ENCODE results near the gene ZNF433.

The ZNF433 gene

DNA sequence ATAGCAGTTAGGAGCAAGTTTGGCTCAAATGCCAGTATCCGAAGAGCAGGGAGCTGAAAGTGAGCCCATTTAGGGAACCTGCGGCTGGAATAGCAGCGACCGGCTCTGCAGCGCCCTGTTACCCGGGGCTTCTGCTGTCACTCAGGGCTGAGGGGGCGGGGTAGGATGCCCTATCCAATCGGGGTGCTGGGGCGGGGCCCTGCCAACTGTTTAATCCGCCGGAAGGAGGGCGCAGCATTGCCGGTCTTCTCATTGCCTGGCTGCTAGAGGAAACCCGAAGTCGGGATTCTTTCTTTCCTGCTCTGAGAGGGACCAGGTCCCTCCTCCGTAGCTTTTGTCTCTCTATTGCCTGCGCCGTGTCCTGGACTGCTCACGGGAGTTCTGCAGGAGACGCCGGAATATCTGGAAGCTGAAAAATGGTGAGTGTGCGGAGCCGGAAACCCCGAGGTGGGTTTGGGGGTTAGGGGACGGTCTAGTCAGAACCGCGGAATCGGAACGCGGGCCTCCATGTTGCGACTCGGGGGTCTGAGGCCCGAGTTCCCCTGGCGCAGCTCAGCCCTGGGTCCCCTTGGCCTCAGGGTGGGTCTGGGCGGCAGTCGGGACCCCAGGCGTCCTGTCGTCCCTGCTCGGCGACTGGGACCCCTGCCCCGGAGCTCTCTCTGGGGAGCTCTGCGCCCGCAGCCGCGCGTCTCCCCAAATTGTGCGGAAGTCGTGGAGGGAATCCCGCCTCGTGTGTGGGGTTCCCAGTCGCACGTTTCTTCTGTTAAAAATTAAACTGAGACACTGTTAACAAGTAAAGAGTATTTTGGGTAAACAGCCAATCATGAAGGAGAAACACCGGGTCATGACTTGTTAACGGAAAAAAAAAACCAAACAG, 47.8 kb downstream of the ZNF433 start:
- peak; percentile 89 to 90 for DNase-seq

DNA sequence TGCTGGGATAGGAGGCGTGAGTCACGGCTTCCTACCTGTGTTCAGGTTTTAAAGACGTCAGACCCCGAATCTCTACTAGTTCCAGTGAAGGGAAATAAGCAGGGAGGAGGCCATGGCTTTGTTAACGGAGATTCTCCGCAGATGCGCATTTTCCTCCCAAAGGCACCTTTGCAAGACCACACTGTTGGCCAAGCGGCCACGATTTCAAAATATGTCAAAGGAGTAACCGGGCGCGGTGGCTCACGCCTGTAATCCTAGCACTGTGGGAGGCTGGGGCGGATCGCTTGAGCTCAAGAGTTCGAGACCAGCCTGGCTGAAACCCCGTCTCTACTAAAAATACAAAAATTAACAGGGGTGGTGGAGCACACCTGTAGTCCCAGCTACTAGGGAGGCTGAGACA, 48.7 kb downstream of the ZNF433 start:
- no peak for DNase-seq

DNA sequence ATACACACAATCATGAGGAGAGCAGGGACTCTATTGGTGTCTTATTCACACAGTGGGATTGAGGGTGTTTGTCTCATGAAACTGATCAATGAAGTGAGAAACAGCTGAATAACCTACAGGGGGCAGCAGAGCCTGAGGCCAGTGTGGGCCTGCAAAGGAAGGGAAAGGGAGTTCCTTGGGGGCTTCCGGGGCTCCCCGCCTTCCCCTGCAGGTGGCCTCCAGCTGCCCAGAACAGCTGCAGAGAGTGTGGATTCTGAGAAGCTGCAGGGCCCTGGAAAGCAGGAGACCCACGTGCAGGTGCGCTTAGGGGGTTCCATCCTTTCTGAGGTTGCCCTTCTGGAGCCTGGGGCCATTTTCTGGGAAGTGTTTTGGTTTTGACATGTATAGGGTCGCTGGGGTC, 50.5 kb downstream of the ZNF433 start:
- no peak for DNase-seq

DNA sequence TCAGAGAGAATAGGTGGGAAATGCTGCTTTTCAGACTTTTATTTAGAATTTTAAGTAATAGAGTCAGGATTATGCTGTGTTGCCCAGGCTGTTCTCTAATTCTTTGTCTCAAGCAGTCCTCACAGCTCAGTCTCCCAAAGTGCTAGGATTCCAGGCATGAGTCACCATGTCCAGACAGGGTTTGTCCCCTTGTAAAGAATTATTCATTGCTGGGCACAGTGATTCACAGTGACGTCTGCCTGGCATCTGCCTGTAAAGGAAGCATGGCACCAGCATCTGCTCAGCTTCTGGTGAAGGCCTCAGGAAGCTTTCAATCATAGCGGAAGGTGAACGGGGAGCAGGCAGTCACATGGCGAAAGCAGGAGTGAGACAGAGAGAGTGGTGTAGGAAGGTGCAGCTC, 53.0 kb downstream of the ZNF433 start:
- no peak for DNase-seq

DNA sequence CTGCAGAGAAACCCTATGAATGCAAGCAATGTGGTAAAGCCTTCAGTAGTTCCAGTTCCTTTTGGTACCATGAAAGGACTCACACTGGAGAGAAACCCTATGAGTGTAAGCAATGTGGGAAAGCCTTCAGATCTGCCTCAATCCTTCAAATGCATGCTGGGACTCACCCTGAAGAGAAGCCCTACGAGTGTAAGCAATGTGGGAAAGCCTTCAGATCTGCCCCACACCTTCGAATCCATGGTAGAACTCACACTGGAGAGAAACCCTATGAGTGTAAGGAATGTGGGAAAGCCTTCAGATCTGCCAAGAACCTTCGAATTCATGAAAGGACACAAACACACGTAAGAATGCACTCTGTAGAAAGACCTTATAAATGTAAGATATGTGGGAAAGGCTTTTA, 56.0 kb downstream of the ZNF433 start:
- DNase-seq, result no peak

DNA sequence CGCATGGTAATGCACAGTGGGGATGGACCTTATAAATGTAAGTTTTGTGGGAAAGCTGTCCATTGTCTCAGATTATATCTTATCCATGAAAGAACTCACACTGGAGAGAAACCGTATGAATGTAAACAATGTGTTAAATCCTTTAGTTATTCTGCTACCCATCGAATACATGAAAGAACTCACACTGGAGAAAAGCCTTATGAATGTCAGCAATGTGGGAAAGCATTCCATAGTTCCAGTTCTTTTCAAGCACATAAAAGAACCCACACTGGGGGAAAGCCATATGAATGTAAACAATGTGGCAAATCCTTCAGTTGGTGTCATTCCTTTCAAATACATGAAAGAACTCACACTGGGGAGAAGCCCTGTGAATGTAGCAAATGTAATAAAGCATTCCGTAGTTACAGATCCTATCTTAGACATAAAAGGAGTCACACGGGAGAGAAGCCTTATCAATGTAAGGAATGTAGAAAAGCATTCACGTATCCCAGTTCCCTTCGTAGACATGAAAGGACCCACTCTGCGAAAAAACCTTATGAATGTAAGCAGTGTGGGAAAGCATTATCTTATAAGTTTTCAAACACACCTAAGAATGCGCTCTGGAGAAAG, 56.9 kb downstream of the ZNF433 start:
- no peak for DNase-seq

DNA sequence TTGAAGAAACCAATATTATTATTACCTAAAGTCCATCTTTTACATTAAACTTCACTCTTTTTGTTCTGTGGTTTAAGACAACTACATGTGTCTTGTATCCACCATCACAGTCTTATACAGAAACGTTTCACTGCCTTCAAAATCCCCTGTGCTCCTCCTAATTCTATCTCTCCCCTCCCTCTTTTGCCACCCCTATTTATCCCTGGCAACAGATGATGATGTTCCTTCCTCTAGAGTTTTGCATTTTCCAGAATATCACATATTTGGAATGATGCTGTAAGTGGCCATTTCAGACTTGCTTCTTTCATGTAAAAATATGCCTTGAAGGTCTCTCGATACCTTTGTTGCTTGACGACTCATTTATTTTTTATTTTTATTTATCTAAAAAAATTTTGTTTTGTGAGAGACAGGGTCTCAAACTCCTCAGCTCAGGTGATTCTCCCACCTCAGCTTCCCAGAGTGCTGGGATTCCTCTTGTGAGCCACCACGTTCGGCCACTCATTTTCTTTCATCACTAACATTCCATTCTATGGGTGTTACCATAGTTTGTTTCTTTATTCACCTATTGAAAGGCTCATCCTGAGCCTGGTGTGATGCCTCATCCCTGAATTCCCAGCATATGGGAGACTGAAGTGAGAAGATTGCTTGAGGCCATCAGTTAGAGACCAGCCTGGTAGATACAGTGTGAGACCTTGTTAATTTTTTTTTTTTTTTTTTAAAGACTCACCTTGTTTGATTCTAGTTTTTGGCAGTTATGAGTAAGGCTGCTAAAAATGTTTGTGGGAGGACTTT, 62.3 kb downstream of the ZNF433 start:
- no peak for DNase-seq

DNA sequence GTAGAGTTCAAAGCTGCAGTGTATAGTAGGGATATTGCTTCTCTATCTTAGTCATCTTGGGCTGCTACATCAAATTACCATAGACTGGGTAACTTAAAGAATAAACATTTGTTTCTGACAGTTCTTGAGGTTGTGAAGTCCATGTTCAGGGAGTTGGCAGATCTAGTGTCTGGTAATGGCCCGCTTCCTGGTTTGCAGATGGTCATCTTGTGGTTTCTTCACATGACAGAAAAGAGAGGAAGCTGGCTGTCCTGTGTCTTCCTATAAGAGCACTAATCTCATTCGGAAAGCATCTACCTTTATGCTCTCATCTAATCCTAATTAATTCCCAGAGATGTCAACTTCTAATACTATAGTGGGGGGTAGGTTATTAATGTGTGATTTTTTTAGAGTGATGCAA, 64.4 kb downstream of the ZNF433 start:
- DNase-seq, result no peak

DNA sequence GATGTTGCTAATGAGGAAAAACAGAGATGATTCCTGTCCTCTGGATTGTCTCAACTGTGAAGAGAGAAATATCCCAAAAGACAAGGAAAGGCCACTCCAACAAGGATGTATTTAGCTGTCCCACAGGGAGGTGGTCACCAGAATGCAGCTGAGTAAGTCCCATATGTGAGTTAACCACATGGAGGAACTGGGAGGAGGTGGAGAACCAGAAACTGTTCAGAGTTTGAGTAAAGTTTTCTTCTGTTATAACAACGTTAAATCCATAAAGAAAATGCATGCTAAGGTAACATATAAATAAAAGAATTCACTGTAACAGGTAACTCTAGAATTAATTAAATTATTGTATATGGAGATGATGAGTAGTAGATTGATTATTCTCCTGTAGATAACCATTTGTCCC, 65.3 kb downstream of the ZNF433 start:
- DNase-seq, result no peak

DNA sequence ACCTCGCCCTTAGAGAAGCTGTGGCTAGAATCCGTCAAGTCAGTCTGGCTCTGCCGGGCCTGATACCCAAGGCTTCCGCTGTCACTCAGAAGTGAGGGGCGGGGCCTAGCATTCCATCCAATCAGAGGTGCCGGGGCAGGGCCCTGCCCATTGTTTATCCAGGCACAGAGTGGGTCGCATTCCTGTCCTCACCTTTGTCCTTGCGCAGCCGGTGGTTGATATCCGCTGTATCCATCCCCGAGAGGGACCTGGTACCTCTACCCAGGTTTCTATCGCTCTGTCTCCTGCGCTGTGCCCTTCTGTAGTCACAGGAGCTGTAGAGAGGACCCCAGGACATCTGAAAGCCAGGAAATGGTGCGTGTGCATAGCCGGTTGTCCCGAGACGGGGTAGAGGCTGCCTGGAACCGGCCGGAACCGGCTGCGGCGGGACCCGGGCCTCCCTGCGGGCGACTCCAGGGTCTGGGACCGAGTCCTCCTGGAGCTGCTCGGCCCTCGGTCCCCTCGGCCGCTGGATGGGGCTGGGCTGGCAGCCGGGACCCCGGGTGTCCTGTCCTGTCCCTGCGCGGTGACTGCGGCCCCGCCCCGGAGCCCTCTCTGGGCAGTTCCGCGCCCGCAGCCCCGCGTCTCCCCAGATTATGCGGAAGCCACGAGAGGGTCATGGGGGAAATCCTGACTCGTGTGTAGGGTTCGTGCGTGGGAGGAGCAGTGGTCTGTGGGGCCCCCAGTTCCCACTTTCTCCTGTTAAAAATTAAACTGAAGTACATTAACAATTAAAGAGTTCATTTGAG, 70.4 kb downstream of the ZNF433 start, which contains the start of gene ZNF763:
ZNF763 (plus strand) TSS at position 183 of the 788 bp plus-strand sequence; CDS start at position 352, 169 bp downstream.
- DNase-seq, result peak; percentile 77 to 88

Data from stimulated activated CD4-positive, alpha-beta T cell treated with anti-CD3 and anti-CD28 coated beads, Interleukin-2, amount 100 ng/mL, for 48 hours (primary cell).